Measurements from ENCODE around the gene OR52D1. TPM values are rescaled to one million over a fixed set of nuclear protein-coding genes. Genes with fewer than 3 reads are reported as not detected.

OR52D1 gene
- total RNA-seq, 1 experiment from 2014 or later: not detected

- Histone ChIP-seq H3K4ac (ENCODE audit: low read depth, low read length) (no peak overlapping the region), H2AK5ac (ENCODE audit: insufficient read length, low read length) (no peak overlapping the region), H3K9me3 (ENCODE audit: control insufficient read depth, low read depth, low read length) (no peaks in the 10 kb centered on the region), H3K4me1 (ENCODE audit: insufficient read depth, low read length) (no peaks in the 10 kb centered on the region), H2BK12ac (ENCODE audit: insufficient read length, low read depth, low read length) (no peak overlapping the region), H3K9ac (ENCODE audit: extremely low read depth, insufficient read length, low read length) (no peak overlapping the region), H2BK20ac (ENCODE audit: low read depth, low read length, poor library complexity, severe bottlenecking) (no peak overlapping the region), H3K56ac (ENCODE audit: insufficient read length, low read depth, low read length) (no peak overlapping the region), H4K8ac (replicated peaks; ENCODE audit: insufficient read length, low read depth, low read length) (no peak overlapping the region), H2BK5ac (ENCODE audit: insufficient read length, low read length) (no peak overlapping the region), H3K18ac (ENCODE audit: insufficient read length, low read depth, low read length) (no peak overlapping the region), H2AFZ (ENCODE audit: low read length) (no peak overlapping the region), H3T11ph (ENCODE audit: low read length) (no peak overlapping the region), H2BK120ac (ENCODE audit: low read depth, low read length, poor library complexity, severe bottlenecking) (no peak overlapping the region), H4K5ac (ENCODE audit: insufficient read length, low read depth, low read length) (no peak overlapping the region), H3K79me1 (ENCODE audit: insufficient read depth, low read depth, low read length, poor library complexity, severe bottlenecking) (no peaks in the 10 kb centered on the region), H2BK15ac (ENCODE audit: low read depth, low read length) (no peak overlapping the region), H3K23me2 (ENCODE audit: insufficient read length, low read depth, low read length, poor library complexity, severe bottlenecking) (no peaks in the 10 kb centered on the region), H3K27me3 (ENCODE audit: insufficient read depth, low read length) (no peaks in the 10 kb centered on the region), H3K27ac (ENCODE audit: insufficient read length, low read depth, low read length) (no peak overlapping the region), H4K20me1 (ENCODE audit: control insufficient read depth, insufficient read depth, insufficient read length) (no peaks in the 10 kb centered on the region), H3K79me2 (ENCODE audit: insufficient read depth, low read length) (no peaks in the 10 kb centered on the region), H3K23ac (ENCODE audit: insufficient read length, low read depth, low read length) (no peak overlapping the region), H3K4me2 (ENCODE audit: insufficient read depth, insufficient read length, low read length) (no peak overlapping the region), H4K91ac (ENCODE audit: insufficient read length, low read depth, low read length) (no peak overlapping the region), H3K14ac (ENCODE audit: insufficient read depth, low read length) (no peak overlapping the region)
- TF ChIP-seq CTCF (conservative IDR thresholded peaks at IDR 0.05): no peak
- no CpG with 5 or more reads among the region's 3 CpGs for WGBS (ENCODE audit: extremely low coverage, insufficient read length, low lambda C conversion rate)
- peaks cover 0 to 3% of the 10 kb centered on the region in 2 experiments; a peak in 1 of 4 replicates for H3K4me1 Mint-ChIP-seq
- no peaks in the 10 kb centered on the region for H3K36me3 Mint-ChIP-seq (ENCODE audit: insufficient read depth in 1 of 3, low read depth in 3 of 3)
- H3K27ac Mint-ChIP-seq: no peak overlapping the region
- no peaks in the 10 kb centered on the region for H3K9me3 Mint-ChIP-seq
- no peak overlapping the region for H3K4me3 Mint-ChIP-seq
- no peaks in the 10 kb centered on the region for H3K27me3 Mint-ChIP-seq (ENCODE audit: low read depth)
- no peak for DNase-seq
Measured at GRCh38 chr11:5486003-5486402, 2.5 kb upstream of the OR52D1 start.
